Mammary epithelial cell (primary cell): ENCODE data around the gene CROCC2.

Experiments
- EZH2 ChIP-seq: IDR thresholded peaks from 2 replicates; pipeline ENCODE4 v1.6.1; 2012; ENCODE audit warnings: low read length, inconsistent platforms, borderline replicate concordance
- TF ChIP-seq, protein P1 (sequence below), 2 donors: IDR thresholded peaks in 1 of 2; conservative IDR thresholded peaks in 1 of 2; 2 replicates each; pipeline ENCODE4 v1.5.1; 2011 to 2012; ENCODE audit warnings: inconsistent platforms in 2 of 2, low read length in 2 of 2, mild to moderate bottlenecking in 2 of 2, control low read depth in 1 of 2, low read depth in 1 of 2; ENCODE audit not compliant: insufficient read depth in 1 of 2; ENCODE audit errors: extremely low read depth in 1 of 2

DNA sequence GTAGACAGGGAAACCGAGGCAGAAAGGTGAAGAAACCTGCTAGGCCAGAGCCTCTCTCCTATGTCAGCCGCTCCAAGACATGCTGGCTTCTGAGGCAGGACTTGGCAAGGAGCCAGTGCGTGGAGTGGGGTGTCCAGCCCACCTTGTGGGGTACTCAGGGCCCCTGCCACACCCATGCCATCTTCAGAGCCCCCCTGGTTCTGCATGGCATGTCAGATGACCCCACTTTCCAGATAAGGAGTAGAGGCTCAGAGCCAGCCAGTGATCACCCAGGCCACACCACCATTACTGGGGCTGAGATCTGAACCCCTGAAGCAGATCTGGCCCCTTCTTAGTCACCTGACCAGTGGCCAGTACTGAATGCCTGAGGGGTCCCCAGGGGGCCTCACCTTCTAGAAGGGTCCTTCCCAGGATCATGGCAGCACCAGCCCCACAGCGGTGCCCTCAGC lies 14.7 kb downstream of the CROCC2 start:
- TF ChIP-seq, protein P1, sequence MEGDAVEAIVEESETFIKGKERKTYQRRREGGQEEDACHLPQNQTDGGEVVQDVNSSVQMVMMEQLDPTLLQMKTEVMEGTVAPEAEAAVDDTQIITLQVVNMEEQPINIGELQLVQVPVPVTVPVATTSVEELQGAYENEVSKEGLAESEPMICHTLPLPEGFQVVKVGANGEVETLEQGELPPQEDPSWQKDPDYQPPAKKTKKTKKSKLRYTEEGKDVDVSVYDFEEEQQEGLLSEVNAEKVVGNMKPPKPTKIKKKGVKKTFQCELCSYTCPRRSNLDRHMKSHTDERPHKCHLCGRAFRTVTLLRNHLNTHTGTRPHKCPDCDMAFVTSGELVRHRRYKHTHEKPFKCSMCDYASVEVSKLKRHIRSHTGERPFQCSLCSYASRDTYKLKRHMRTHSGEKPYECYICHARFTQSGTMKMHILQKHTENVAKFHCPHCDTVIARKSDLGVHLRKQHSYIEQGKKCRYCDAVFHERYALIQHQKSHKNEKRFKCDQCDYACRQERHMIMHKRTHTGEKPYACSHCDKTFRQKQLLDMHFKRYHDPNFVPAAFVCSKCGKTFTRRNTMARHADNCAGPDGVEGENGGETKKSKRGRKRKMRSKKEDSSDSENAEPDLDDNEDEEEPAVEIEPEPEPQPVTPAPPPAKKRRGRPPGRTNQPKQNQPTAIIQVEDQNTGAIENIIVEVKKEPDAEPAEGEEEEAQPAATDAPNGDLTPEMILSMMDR (conservative IDR thresholded peaks at IDR 0.05 in 1 of 2, IDR thresholded peaks at IDR 0.05 in 1 of 2; ENCODE audit: extremely low read depth in 1 of 2, insufficient read depth in 1 of 2, low read depth in 1 of 2, low read length in 2 of 2) = no peak
- no peak for TF ChIP-seq EZH2
